Osteocyte (in vitro differentiated cells): ENCODE results near the gene PLCB4. TPM values are rescaled to one million over a fixed set of nuclear protein-coding genes. Genes with fewer than 3 reads are reported as not detected.

ENCODE experiments used
- DNase-seq: peaks from one replicate; pipeline ENCODE4 v3.0.0; 2021; ENCODE audit warnings: mixed read lengths; ENCODE audit not compliant: unreplicated experiment; ENCODE audit errors: extremely low spot score
- H3K27ac Mint-ChIP-seq: one replicate; pipeline ENCODE4 v1.8.0; 2021; ENCODE audit warnings: mild to moderate bottlenecking, mixed read lengths; ENCODE audit not compliant: unreplicated experiment
- H3K27me3 Mint-ChIP-seq: one replicate; pipeline ENCODE4 v1.8.0; 2021; ENCODE audit warnings: mixed read lengths; ENCODE audit not compliant: unreplicated experiment
- H3K36me3 Mint-ChIP-seq: one replicate; pipeline ENCODE4 v1.8.0; 2021; ENCODE audit warnings: mixed read lengths; ENCODE audit not compliant: unreplicated experiment
- H3K4me1 Mint-ChIP-seq: one replicate; pipeline ENCODE4 v1.8.0; 2021; ENCODE audit warnings: mixed read lengths; ENCODE audit not compliant: unreplicated experiment
- H3K4me3 Mint-ChIP-seq: one replicate; pipeline ENCODE4 v1.8.0; 2021; ENCODE audit warnings: mild to moderate bottlenecking, moderate library complexity, mixed read lengths; ENCODE audit not compliant: unreplicated experiment
- H3K9me3 Mint-ChIP-seq: one replicate; pipeline ENCODE4 v1.8.0; 2021; ENCODE audit warnings: mixed read lengths; ENCODE audit not compliant: unreplicated experiment
- CTCF ChIP-seq: fragments of 200-600 bp; sonication (generic); IDR thresholded peaks from 2 replicates; pipeline ENCODE4 v1.5.0; 2021; ENCODE audit warnings: antibody characterized with exemption, mild to moderate bottlenecking, moderate library complexity
- total RNA-seq: library from RNA; stranded (reverse); gene quantifications from 2 replicates; pipeline ENCODE4 v1.2.1, GENCODE V29; 2021

The PLCB4 gene
- total RNA-seq, 1 donor from 2014 or later = 5.3 TPM

GRCh38 chr20:9413001-9413400 is 344.1 kb downstream of the PLCB4 start:
- TF ChIP-seq CTCF = no peak
- Mint-ChIP-seq H3K27ac (no peak overlapping the region), H3K36me3 (peaks cover 8% of the 10 kb centered on the region), H3K27me3 (no peaks in the 10 kb centered on the region), H3K9me3 (peaks cover 9% of the 10 kb centered on the region), H3K4me3 (no peak overlapping the region), H3K4me1 (peaks cover 29% of the 10 kb centered on the region)
- no peak for DNase-seq

GRCh38 chr20:9415426-9415825 is 346.5 kb downstream of the PLCB4 start:
- DNase-seq = no peak
- Mint-ChIP-seq H3K36me3 (peaks cover 9% of the 10 kb centered on the region), H3K27me3 (no peaks in the 10 kb centered on the region), H3K4me3 (no peak overlapping the region), H3K9me3 (peaks cover 10% of the 10 kb centered on the region), H3K27ac (no peak overlapping the region), H3K4me1 (peaks cover 6% of the 10 kb centered on the region)
- TF ChIP-seq CTCF = no peak

GRCh38 chr20:9416421-9416820 is 347.5 kb downstream of the PLCB4 start:
- no peak for DNase-seq
- TF ChIP-seq CTCF = no peak
- Mint-ChIP-seq H3K9me3 (peaks cover 10% of the 10 kb centered on the region), H3K27me3 (no peaks in the 10 kb centered on the region), H3K36me3 (peaks cover 11% of the 10 kb centered on the region), H3K4me3 (no peak overlapping the region), H3K27ac (no peak overlapping the region), H3K4me1 (no peaks in the 10 kb centered on the region)

GRCh38 chr20:9417665-9418064 is 348.8 kb downstream of the PLCB4 start:
- Mint-ChIP-seq H3K4me3 (no peak overlapping the region), H3K9me3 (peaks cover 16% of the 10 kb centered on the region), H3K4me1 (peaks cover 8% of the 10 kb centered on the region), H3K36me3 (peaks cover 17% of the 10 kb centered on the region), H3K27me3 (no peaks in the 10 kb centered on the region), H3K27ac (no peak overlapping the region)
- DNase-seq = no peak
- no peak for TF ChIP-seq CTCF

- Mint-ChIP-seq H3K36me3 (peaks cover 14% of the 10 kb centered on the region), H3K27me3 (no peaks in the 10 kb centered on the region), H3K27ac (no peak overlapping the region), H3K4me3 (no peak overlapping the region), H3K4me1 (peaks cover 18% of the 10 kb centered on the region), H3K9me3 (peaks cover 13% of the 10 kb centered on the region)
- no peak for TF ChIP-seq CTCF
- no peak for DNase-seq
Observed at GRCh38 chr20:9422321-9423057, 353.6 kb downstream of the PLCB4 start.
